Measurements from ENCODE around the gene COMMD10. TPM values are rescaled to one million over a fixed set of nuclear protein-coding genes. Genes with fewer than 3 reads are reported as not detected.

The COMMD10 gene
- total and polyA plus RNA-seq, 2 of the 8 experiments (the other 6 are each of a cell fraction or from before 2014, with no cell fraction given), result 16.5 to 43.4 TPM

- TF ChIP-seq CHD7 (IDR thresholded peaks at IDR 0.05; ENCODE audit: insufficient replicate concordance, low read length) (no peak), CREB1 (IDR thresholded peaks at IDR 0.05) (no peak), MAX (IDR thresholded peaks at IDR 0.05) (no peak), ZNF274 (IDR thresholded peaks at IDR 0.05; ENCODE audit: borderline replicate concordance, extremely low read depth, low read length) (no peak), ATF3 (IDR thresholded peaks at IDR 0.05; ENCODE audit: insufficient read depth, low read depth, low read length) (no peak), GABPA (IDR thresholded peaks at IDR 0.05; ENCODE audit: borderline replicate concordance, insufficient read depth, low read length) (no peak), KDM4A (IDR thresholded peaks at IDR 0.05; ENCODE audit: low read depth, low read length, severe bottlenecking) (no peak), RFX5 (IDR thresholded peaks at IDR 0.05; ENCODE audit: borderline replicate concordance, low read depth, low read length) (no peak)
These were observed 38.6 kb upstream of the COMMD10 start (continued) for GRCh38 chr5:116046261-116046660.

All from H1 (cell line).